Body of pancreas (tissue), 4 donors: Measurements from ENCODE around the gene OLFML2A. TPM values are rescaled to one million over a fixed set of nuclear protein-coding genes. Genes with fewer than 3 reads are reported as not detected.
A peak's percentile ranks its signal among the peaks of the same experiment; 100 is the strongest.

Experiments
- ATAC-seq: fragments of 150-250 bp; one replicate; pipeline ENCODE4 v1.9.1; 2016
- DNase-seq, 4 donors: peaks; one replicate each; pipeline ENCODE4 v3.0.0-alpha.2; 2019
- H3K27ac ChIP-seq, 4 donors: fragments of 200-600 bp; sonication (generic); 1 replicate in 3 of 4; 2 replicates in 1 of 4; pipeline versions ENCODE4 v1.5.1 to v1.6.1; 2016 to 2019; ENCODE audit warnings: mild to moderate bottlenecking in 1 of 4, mixed read lengths in 1 of 4, moderate library complexity in 1 of 4
- H3K27me3 ChIP-seq, 2 donors: fragments of 200-600 bp; sonication (generic); one replicate each; pipeline ENCODE4 v1.6.0; 2016; ENCODE audit warnings: mild to moderate bottlenecking in 1 of 2
- H3K36me3 ChIP-seq, 2 donors: fragments of 200-600 bp; sonication (generic); replicated peaks in 1 of 2; 2 replicates each; pipeline ENCODE4 v1.5.1; 2016; ENCODE audit warnings: low read depth in 2 of 2; ENCODE audit not compliant: insufficient read depth in 1 of 2
- H3K4me1 ChIP-seq: fragments of 200-600 bp; sonication (generic); one replicate; pipeline ENCODE4 v1.6.0; 2016
- H3K4me3 ChIP-seq, 2 donors: fragments of 200-600 bp; sonication (generic); 1 replicate in 1 of 2; 2 replicates in 1 of 2; pipeline ENCODE4 v1.5.1; 2016 to 2019
- H3K9me3 ChIP-seq, 3 donors: fragments of 200-600 bp; sonication (generic); 1 replicate in 2 of 3; 2 replicates in 1 of 3; pipeline ENCODE4 v1.5.1; 2016
- POLR2A ChIP-seq, 3 donors: fragments of 450-650 bp; IDR thresholded peaks; one replicate each; pipeline ENCODE4 v1.6.1; 2016; ENCODE audit warnings: antibody characterized with exemption in 3 of 3, mild to moderate bottlenecking in 2 of 3
- WGBS, 2 donors: methylation state at CpG; one replicate each; pipeline ENCODE4 v1.1.5; 2017; 5-methylcytosine and 5-hydroxymethylcytosine counted together
- intact Hi-C: fragments of 100-400 bp; cut with DNase I; formaldehyde crosslinking; loops from one replicate; pipeline ENCODE4 v1.15.1; 2023
- total RNA-seq, 2 donors: library from RNA; depleted of rRNA; stranded (reverse); fragments of >200 nt; gene quantifications; one replicate each; pipeline ENCODE4 v1.1.0, GENCODE V29; 2016
- TF ChIP-seq, protein P1 (sequence below), 7 experiments: fragments of 450-650 bp in 4 of 7; fragments of 200-600 bp in 3 of 7; sonication (generic) in 3 of 7; IDR thresholded peaks; one replicate each; pipeline ENCODE4 v1.5.1; 2016 to 2019; ENCODE audit warnings: antibody characterized with exemption in 7 of 7

OLFML2A gene
- total RNA-seq, 2 donors from 2014 or later, result 4.4 to 5.3 TPM

DNA sequence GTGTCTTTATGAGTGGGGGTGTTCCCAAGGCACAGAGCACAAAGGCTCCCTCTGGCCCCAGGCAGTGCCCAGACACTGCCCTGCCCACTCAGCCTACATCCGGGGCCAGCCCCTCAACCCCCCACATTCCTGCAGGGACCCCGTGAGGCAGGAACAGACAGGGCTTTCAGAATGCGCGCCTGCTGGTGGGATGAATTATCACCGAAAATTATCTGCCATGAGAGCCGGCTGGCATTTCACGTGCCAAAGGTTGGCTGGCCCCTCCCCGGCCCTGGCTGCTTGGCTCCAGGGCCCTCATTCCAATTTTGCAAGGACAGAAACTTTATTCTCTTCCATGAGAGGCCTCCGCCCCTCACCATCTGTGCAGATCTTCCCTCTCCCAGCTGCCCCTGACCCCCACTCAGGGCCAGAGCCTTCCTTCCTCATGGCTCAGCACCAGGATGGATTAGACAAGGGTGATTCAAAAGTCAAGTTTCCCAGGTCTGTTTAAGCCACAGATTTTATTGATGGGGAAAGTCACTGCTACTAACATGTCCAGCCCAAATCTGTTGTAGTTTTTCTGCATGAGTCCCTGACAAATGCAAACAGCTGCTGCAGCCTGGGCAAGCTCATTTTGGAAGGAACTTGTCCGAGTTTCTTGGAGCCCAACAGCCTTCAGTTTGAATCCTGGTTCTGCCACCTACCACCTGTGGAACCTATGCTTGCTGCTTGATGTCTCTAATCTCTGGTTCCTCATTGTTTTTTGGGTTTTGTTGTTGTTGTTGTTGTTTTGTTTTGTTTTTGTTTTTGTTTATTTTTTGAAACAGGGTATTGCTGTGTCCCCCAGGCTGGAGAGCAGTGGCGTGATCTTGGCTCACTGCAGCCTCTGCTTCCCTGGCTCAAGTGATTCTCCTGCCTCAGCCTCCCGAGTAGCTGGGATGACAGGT, 44.0 kb downstream of the OLFML2A start:
- DNase-seq, result peak in 2 of 4 donors; percentile 30 to 50
- intact Hi-C loops, result no loop called here
- TF ChIP-seq, protein P1, sequence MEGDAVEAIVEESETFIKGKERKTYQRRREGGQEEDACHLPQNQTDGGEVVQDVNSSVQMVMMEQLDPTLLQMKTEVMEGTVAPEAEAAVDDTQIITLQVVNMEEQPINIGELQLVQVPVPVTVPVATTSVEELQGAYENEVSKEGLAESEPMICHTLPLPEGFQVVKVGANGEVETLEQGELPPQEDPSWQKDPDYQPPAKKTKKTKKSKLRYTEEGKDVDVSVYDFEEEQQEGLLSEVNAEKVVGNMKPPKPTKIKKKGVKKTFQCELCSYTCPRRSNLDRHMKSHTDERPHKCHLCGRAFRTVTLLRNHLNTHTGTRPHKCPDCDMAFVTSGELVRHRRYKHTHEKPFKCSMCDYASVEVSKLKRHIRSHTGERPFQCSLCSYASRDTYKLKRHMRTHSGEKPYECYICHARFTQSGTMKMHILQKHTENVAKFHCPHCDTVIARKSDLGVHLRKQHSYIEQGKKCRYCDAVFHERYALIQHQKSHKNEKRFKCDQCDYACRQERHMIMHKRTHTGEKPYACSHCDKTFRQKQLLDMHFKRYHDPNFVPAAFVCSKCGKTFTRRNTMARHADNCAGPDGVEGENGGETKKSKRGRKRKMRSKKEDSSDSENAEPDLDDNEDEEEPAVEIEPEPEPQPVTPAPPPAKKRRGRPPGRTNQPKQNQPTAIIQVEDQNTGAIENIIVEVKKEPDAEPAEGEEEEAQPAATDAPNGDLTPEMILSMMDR (IDR thresholded peaks at IDR 0.05), result peak in 2 of 7 experiments; percentile 15
- TF ChIP-seq POLR2A (IDR thresholded peaks at IDR 0.05), result no peak
- H3K27me3 ChIP-seq, result no peaks in the 10 kb centered on the region
- H3K4me3 ChIP-seq, result no peak overlapping the region
- H3K27ac ChIP-seq, result peak overlapping the region in 3 of 4 donors; percentile 11 to 76 (median 37)
- H3K4me1 ChIP-seq, result peaks cover 42% of the 10 kb centered on the region
- H3K9me3 ChIP-seq, result no peaks in the 10 kb centered on the region
- 50% methylated on average over 12 of the region's 12 CpGs for whole genome bisulfite sequencing, 2 donors
- ATAC-seq, result no peak
- H3K36me3 ChIP-seq, result no peaks in the 10 kb centered on the region

DNA sequence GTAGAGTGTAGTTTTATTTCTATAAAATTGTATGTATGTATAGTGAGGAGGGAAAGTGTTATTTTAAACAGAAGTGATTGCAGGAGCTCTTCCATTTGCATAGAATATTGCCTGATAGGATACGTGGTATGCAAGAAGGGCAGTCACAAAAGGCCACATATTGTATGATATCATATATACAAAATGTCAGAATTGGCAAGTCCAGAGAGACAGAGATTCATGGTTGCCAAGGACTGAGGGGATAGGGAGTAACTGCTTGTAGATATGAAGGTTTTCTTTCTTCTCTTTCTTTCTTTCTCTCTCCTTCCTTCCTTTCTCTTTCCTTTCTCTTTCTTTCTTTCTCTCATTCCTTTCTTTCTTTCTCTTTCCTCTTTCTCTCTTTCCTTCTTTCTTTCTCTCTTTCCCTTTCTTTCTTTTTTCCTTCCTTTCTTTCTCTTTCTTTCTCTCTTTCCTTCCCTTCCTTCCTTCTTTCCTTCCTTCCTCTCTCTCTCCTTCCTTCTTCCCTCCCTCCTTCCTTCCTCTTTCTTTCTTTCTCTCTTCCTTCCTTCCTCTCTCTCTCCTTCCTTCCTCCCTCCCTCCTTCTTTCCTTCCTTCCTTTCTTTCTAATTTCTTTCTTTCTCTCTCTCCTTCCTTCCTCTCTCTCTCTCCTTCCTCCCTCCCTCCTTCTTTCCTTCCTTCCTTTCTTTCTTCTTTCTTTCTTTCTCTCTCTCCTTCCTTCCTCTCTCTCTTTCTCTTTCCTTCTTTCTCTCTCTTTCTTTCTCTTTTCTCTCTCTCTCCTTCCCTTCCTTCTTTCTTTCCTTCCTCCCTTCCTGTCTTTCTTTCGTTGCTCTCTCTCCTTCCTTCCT, 51.8 kb downstream of the OLFML2A start:
- no peaks in the 10 kb centered on the region for H3K36me3 ChIP-seq
- no peaks in the 10 kb centered on the region for H3K27me3 ChIP-seq
- TF ChIP-seq, protein P1 (IDR thresholded peaks at IDR 0.05), result no peak
- TF ChIP-seq POLR2A (IDR thresholded peaks at IDR 0.05), result no peak
- ATAC-seq (no peak), DNase-seq (no peak)
- 53 to 65% methylated on average over 2 of the region's 2 CpGs for WGBS, 2 donors
- peaks cover 22% of the 10 kb centered on the region for H3K4me1 ChIP-seq
- no peak overlapping the region for H3K4me3 ChIP-seq
- intact Hi-C loops, result no loop called here
- no peak overlapping the region for H3K27ac ChIP-seq
- H3K9me3 ChIP-seq, result no peaks in the 10 kb centered on the region

- WGBS, 2 donors, result 67 to 73% methylated on average over 5 of the region's 5 CpGs
- TF ChIP-seq POLR2A (IDR thresholded peaks at IDR 0.05), result no peak
- TF ChIP-seq, protein P1 (IDR thresholded peaks at IDR 0.05), result no peak
- intact Hi-C loops, result no loop called here
- Histone ChIP-seq H3K27me3 (no peaks in the 10 kb centered on the region), H3K4me3 (no peak overlapping the region), H3K36me3 (no peaks in the 10 kb centered on the region), H3K4me1 (peaks cover 23% of the 10 kb centered on the region), H3K9me3 (no peaks in the 10 kb centered on the region), H3K27ac (no peak overlapping the region)
- ATAC-seq (no peak), DNase-seq (no peak)
Measured at GRCh38 chr9:124829334-124829669, 52.4 kb downstream of the OLFML2A start.

DNA sequence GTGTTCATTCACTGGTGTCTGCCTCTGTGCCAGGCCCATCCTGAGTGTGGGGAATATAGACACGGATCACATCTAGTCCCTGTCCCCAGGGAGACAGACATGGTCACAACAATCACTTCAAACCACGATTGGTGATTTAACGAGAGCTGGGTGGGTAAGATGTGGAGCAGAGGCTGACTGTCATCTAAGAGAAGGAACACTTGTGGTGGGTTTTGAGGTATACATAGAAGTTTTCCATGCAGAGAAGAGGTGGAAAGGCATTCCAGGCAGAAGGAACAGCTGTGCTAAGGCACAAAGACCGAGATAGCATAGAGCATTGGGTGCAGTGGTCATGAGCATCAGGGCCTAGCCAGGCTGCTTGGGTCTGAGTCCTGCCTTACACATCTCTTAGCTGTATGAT, 53.7 kb downstream of the OLFML2A start:
- H3K27ac ChIP-seq, result no peak overlapping the region
- WGBS, 2 donors, result 71 to 72% methylated on average over 4 of the region's 4 CpGs

More for the DNA sequence above, 53.7 kb downstream of the OLFML2A start:
- no peak for ATAC-seq
- no peak for TF ChIP-seq POLR2A (IDR thresholded peaks at IDR 0.05)
- TF ChIP-seq, protein P1 (IDR thresholded peaks at IDR 0.05), result no peak
- Histone ChIP-seq H3K27me3 (no peaks in the 10 kb centered on the region), H3K9me3 (no peaks in the 10 kb centered on the region), H3K4me1 (peaks cover 36% of the 10 kb centered on the region), H3K4me3 (no peak overlapping the region), H3K36me3 (no peaks in the 10 kb centered on the region)
- no peak for DNase-seq
- intact Hi-C loops, result no loop called here
